RWPE2 (cell line): ENCODE data around the gene CAV1.

Experiments used
- ATAC-seq: fragments of 200-7000 bp; cut with Tn5 transposase; 3 replicates; pipeline ENCODE4 v1.9.1; 2021; ENCODE audit warnings: low read depth
- DNase-seq: peaks from one replicate; pipeline ENCODE4 v3.0.0-alpha.2; 2020; ENCODE audit warnings: low spot score
- H3K27ac ChIP-seq: fragments of 450-650 bp; 2 replicates; pipeline ENCODE4 v1.5.1; 2017; ENCODE audit warnings: mild to moderate bottlenecking; ENCODE audit not compliant: poor library complexity, severe bottlenecking
- H3K27me3 ChIP-seq: fragments of 250-450 bp; sonication (Bioruptor Pico); 2 replicates; pipeline ENCODE4 v1.5.1; 2021; ENCODE audit warnings: mild to moderate bottlenecking, moderate library complexity; ENCODE audit not compliant: insufficient read depth, poor library complexity, severe bottlenecking
- H3K36me3 ChIP-seq: fragments of 250-450 bp; sonication (Bioruptor Pico); 2 replicates; pipeline ENCODE4 v1.5.1; 2020; ENCODE audit warnings: low read depth, mild to moderate bottlenecking, moderate library complexity
- H3K4me1 ChIP-seq: fragments of 250-450 bp; sonication (Bioruptor Pico); 2 replicates; pipeline ENCODE4 v1.5.1; 2021; ENCODE audit warnings: mild to moderate bottlenecking, moderate library complexity; ENCODE audit not compliant: insufficient read depth, poor library complexity, severe bottlenecking
- H3K4me3 ChIP-seq: fragments of 250-450 bp; sonication (Bioruptor Pico); 2 replicates; pipeline ENCODE4 v1.5.1; 2021; ENCODE audit warnings: mild to moderate bottlenecking, moderate library complexity; ENCODE audit not compliant: severe bottlenecking
- H3K9me3 ChIP-seq: fragments of 250-450 bp; sonication (Bioruptor Pico); 2 replicates; pipeline ENCODE4 v1.5.1; 2021; ENCODE audit warnings: mild to moderate bottlenecking, moderate library complexity; ENCODE audit not compliant: severe bottlenecking
- TF ChIP-seq, protein P1 (sequence below): fragments of 450-650 bp; IDR thresholded peaks from one replicate; pipeline ENCODE4 v1.5.1; 2017; ENCODE audit warnings: mild to moderate bottlenecking, moderate library complexity; ENCODE audit not compliant: poor library complexity, severe bottlenecking

The CAV1 gene

DNA sequence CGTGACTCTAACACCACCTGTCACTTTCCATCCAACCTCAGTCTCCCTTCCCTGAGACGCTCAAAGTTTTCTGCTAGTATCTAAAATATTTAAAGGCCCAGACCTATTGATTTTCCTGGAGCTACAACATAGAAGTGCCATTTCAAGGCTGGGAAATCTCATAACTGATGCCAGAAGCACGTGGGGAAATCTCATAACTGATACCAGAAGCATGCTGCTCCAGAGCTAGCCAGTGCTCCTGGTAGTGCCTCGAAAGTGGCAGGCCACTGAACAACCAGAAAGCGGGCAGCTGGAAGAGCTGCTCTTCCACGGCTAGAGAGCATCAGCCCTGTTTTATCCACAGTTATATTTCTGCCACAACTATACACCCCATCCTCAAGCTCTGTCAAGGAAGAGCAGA, 72.5 kb downstream of the CAV1 start:
- Histone ChIP-seq H3K9me3 (no peaks in the 10 kb centered on the region), H3K27ac (no peak overlapping the region), H3K4me3 (no peak overlapping the region), H3K27me3 (no peaks in the 10 kb centered on the region), H3K36me3 (no peaks in the 10 kb centered on the region), H3K4me1 (no peaks in the 10 kb centered on the region)
- ATAC-seq (no peak), DNase-seq (no peak)
- TF ChIP-seq, protein P1, sequence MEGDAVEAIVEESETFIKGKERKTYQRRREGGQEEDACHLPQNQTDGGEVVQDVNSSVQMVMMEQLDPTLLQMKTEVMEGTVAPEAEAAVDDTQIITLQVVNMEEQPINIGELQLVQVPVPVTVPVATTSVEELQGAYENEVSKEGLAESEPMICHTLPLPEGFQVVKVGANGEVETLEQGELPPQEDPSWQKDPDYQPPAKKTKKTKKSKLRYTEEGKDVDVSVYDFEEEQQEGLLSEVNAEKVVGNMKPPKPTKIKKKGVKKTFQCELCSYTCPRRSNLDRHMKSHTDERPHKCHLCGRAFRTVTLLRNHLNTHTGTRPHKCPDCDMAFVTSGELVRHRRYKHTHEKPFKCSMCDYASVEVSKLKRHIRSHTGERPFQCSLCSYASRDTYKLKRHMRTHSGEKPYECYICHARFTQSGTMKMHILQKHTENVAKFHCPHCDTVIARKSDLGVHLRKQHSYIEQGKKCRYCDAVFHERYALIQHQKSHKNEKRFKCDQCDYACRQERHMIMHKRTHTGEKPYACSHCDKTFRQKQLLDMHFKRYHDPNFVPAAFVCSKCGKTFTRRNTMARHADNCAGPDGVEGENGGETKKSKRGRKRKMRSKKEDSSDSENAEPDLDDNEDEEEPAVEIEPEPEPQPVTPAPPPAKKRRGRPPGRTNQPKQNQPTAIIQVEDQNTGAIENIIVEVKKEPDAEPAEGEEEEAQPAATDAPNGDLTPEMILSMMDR = no peak

DNA sequence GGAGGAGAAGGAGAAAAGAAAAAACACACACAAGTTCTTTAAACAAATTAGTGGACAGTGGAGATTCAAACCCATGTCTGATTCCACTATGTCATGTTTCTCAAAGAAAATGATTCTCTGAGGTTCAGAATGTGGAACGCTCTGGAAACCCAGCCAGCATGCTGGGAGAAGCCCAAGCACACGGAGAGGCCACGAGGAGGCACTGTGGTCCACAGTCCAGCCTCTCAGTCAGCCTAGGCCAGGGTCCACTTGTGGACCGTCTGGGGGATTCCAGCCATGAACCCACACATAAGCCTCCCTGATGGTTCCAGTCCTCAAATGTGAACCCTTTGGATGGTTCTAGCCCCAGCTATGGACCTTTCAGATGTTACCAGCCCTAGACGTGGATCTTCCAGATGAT, 73.4 kb downstream of the CAV1 start:
- 0 out of 3 replicates have a peak, but pooled peaks have one; percentile 38 for ATAC-seq

DNA sequence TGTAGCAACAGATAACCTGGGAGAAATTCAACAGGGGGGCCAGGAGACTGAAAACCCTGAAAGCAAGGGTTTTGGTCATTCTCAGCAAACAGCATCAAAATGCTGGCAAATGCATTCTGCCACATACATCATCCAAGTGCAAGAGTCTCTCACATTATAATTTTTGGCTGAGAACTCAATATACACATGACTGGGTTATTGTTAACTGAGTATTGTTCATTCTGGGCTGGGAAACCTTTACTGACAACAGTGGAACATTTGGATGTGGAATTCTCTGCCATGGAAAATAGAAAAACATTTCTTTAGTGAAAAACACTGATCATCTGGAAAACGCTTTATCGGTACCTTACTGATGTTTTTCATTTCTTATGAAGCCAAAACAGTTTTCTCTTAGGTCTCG, 74.0 kb downstream of the CAV1 start:
- no peaks in the 10 kb centered on the region for H3K4me1 ChIP-seq
- no peak for DNase-seq
- TF ChIP-seq, protein P1 = no peak

More for the DNA sequence above, 73.4 kb downstream of the CAV1 start:
- Histone ChIP-seq H3K36me3 (no peaks in the 10 kb centered on the region), H3K27ac (no peak overlapping the region), H3K9me3 (no peaks in the 10 kb centered on the region), H3K4me3 (no peak overlapping the region), H3K4me1 (no peaks in the 10 kb centered on the region), H3K27me3 (no peaks in the 10 kb centered on the region)
- TF ChIP-seq, protein P1 = peak; percentile 30
- DNase-seq = no peak

DNA sequence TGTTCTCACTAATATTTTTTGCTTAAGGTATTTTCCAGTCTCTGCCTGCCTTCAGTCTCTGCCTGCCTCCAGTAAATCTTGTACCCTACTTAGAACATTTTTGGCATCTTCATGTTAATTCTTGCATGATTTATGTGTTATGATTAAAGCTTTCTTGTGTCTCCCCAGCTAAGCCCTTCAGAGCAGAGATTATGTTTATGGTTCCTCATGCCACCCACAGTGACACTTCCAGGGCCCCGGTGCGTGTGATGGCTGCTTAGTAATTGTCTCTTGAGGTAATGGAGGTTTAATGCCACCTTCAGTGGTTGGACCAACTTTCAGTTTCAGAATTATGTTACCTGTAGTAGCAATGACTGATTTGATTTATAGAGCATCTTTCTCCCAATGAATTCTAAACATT, 76.6 kb downstream of the CAV1 start:
- Histone ChIP-seq H3K4me3 (no peak overlapping the region), H3K4me1 (no peaks in the 10 kb centered on the region), H3K36me3 (no peaks in the 10 kb centered on the region), H3K9me3 (no peaks in the 10 kb centered on the region), H3K27ac (no peak overlapping the region), H3K27me3 (no peaks in the 10 kb centered on the region)
- TF ChIP-seq, protein P1 = no peak
- ATAC-seq = no peak
- DNase-seq = no peak

More for the DNA sequence above, 74.0 kb downstream of the CAV1 start:
- no peaks in the 10 kb centered on the region for H3K27me3 ChIP-seq
- no peaks in the 10 kb centered on the region for H3K36me3 ChIP-seq
- H3K27ac ChIP-seq = no peak overlapping the region
- no peaks in the 10 kb centered on the region for H3K9me3 ChIP-seq
- no peak overlapping the region for H3K4me3 ChIP-seq
- no peak for ATAC-seq

DNA sequence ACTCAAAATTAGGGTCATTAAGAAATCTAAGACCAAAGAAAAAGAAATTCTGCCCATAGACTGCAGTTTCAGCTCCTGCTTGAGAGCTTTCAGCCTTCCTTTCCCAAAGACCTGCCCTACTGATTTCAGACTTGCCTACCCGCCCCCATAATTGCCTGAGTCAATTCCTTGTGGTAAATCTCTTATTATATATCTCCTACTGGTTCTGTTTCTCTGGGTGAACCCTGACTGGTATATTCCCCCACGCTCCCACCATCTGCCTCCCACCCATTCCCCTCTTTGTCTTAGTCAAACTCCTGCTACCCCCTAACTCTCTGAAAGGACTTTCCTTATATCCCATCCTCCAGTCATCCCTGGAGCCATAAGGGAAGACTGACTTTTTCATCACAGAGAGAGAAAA, 82.5 kb downstream of the CAV1 start:
- TF ChIP-seq, protein P1 = no peak

More for the DNA sequence above, 82.5 kb downstream of the CAV1 start:
- no peak overlapping the region for H3K4me3 ChIP-seq
- no peaks in the 10 kb centered on the region for H3K36me3 ChIP-seq
- no peaks in the 10 kb centered on the region for H3K4me1 ChIP-seq
- ATAC-seq (no peak), DNase-seq (no peak)
- H3K27ac ChIP-seq = no peak overlapping the region
- H3K9me3 ChIP-seq = no peaks in the 10 kb centered on the region
- no peaks in the 10 kb centered on the region for H3K27me3 ChIP-seq
